Neural crest cell (in vitro differentiated cells): Measurements from ENCODE around the gene GPX6. TPM values are rescaled to one million over a fixed set of nuclear protein-coding genes. Genes with fewer than 3 reads are reported as not detected.

Experiments used
- DNase-seq: peaks from one replicate; pipeline ENCODE4 v3.0.0; 2021; ENCODE audit warnings: low read depth, mixed read lengths, low spot score
- H3K27ac Mint-ChIP-seq: one replicate; pipeline ENCODE4 v1.8.0; 2021; ENCODE audit warnings: mild to moderate bottlenecking, mixed read lengths; ENCODE audit not compliant: unreplicated experiment
- H3K27me3 Mint-ChIP-seq: 2 replicates; pipeline ENCODE4 v1.8.0; 2021; ENCODE audit warnings: low read depth, mild to moderate bottlenecking, mixed read lengths
- H3K36me3 Mint-ChIP-seq: 2 replicates; pipeline ENCODE4 v1.8.0; 2021; ENCODE audit warnings: low read depth, mild to moderate bottlenecking, mixed read lengths
- H3K4me1 Mint-ChIP-seq: 2 replicates; pipeline ENCODE4 v1.8.0; 2021; ENCODE audit warnings: mixed read lengths
- H3K4me3 Mint-ChIP-seq: one replicate; pipeline ENCODE4 v1.8.0; 2021; ENCODE audit warnings: mild to moderate bottlenecking, mixed read lengths
- H3K9me3 Mint-ChIP-seq: 2 replicates; pipeline ENCODE4 v1.8.0; 2021; ENCODE audit warnings: mixed read lengths
- total RNA-seq: library from RNA; stranded (reverse); gene quantifications from 2 replicates; pipeline ENCODE4 v1.2.1, GENCODE V29; 2021
- TF ChIP-seq, protein P1 (sequence below): fragments of 200-600 bp; sonication (generic); conservative IDR thresholded peaks from 2 replicates; pipeline ENCODE4 v1.5.0; 2021; ENCODE audit warnings: antibody characterized with exemption, mild to moderate bottlenecking

The GPX6 gene
- total RNA-seq, 1 donor from 2014 or later = not detected

DNA sequence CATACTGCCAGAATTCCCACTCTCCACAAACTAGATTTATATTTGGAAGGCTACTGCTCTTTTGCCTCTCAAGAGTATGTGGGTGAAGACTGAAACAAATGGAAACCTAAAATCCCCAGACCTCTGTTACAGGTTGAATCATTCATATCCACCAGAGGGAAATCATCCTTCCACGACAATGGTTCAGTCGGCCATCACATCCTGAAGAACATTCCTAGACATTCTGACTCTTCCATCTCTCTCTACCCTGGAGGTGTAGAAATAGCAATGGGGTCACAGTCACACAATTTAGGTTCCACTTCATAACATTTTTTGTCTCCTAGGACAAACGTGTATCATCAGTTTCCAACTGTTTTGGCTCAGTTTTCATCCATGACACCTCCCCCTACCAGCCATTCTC lies 18.7 kb upstream of the GPX6 start:
- H3K36me3 Mint-ChIP-seq = no peaks in the 10 kb centered on the region
- H3K27ac Mint-ChIP-seq = no peak overlapping the region
- H3K4me3 Mint-ChIP-seq = no peak overlapping the region
- H3K27me3 Mint-ChIP-seq = peaks cover 9% of the 10 kb centered on the region
- peaks cover 8% of the 10 kb centered on the region for H3K9me3 Mint-ChIP-seq
- TF ChIP-seq, protein P1, sequence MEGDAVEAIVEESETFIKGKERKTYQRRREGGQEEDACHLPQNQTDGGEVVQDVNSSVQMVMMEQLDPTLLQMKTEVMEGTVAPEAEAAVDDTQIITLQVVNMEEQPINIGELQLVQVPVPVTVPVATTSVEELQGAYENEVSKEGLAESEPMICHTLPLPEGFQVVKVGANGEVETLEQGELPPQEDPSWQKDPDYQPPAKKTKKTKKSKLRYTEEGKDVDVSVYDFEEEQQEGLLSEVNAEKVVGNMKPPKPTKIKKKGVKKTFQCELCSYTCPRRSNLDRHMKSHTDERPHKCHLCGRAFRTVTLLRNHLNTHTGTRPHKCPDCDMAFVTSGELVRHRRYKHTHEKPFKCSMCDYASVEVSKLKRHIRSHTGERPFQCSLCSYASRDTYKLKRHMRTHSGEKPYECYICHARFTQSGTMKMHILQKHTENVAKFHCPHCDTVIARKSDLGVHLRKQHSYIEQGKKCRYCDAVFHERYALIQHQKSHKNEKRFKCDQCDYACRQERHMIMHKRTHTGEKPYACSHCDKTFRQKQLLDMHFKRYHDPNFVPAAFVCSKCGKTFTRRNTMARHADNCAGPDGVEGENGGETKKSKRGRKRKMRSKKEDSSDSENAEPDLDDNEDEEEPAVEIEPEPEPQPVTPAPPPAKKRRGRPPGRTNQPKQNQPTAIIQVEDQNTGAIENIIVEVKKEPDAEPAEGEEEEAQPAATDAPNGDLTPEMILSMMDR = no peak
- peaks cover 29% of the 10 kb centered on the region for H3K4me1 Mint-ChIP-seq
- DNase-seq = no peak

DNA sequence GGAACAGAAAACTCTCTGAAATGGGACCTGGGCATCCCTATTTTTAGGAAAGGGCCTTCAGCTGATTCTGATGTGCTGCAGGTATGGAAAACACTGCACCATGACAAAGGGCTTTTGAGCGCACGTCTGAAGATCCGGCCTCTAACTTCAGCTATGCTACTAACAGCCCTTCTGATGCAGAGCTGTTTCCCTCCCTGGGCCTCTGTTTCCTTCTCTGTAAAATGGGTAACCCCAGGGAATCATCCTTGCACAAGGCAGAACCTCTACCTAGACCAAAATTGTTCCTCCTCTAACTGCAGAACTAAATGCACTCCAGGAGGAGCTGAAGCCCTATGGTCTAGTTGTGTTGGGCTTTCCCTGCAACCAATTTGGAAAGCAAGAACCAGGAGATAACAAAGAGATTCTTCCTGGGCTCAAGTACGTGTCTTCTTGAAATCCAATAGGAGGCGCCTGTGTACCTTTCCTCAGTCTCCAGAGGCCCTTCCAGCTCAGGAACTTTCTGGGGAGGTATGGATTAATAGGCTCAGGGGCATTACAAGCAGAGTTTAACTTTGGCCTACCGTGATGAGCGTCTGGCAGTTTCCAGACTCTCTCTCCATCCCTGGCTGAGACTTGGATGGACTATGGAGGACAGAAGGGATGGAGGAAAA lies 16.0 kb upstream of the GPX6 start:
- Mint-ChIP-seq H3K27me3 (peaks cover 5% of the 10 kb centered on the region), H3K9me3 (peaks cover 4% of the 10 kb centered on the region), H3K36me3 (no peaks in the 10 kb centered on the region), H3K4me1 (peaks cover 9% of the 10 kb centered on the region), H3K4me3 (no peak overlapping the region), H3K27ac (no peak overlapping the region)
- TF ChIP-seq, protein P1 = no peak
- no peak for DNase-seq

DNA sequence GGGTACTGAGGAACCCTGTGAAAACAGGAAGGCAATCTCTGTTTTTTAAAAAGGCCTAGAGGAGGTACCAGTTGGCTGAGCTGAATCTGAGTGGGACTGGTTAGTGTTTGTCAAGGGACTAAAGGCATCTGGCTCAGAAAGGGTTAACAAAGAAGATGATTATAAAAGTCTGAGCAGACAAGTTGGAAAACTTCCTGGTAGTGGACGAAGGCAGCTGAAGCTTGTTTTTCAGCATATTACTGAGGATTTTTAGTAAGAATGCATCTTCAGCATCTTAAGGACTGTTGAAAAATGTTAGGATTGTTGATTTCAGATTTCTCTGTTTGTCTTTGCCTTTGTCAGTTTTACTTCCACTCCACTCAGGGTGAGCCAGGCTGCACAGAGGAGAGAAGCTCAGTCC lies 15.2 kb upstream of the GPX6 start:
- no peaks in the 10 kb centered on the region for H3K9me3 Mint-ChIP-seq
- no peaks in the 10 kb centered on the region for H3K36me3 Mint-ChIP-seq
- no peak for DNase-seq
- TF ChIP-seq, protein P1 = no peak
- peaks cover 5% of the 10 kb centered on the region for H3K4me1 Mint-ChIP-seq
- no peak overlapping the region for H3K4me3 Mint-ChIP-seq
- no peak overlapping the region for H3K27ac Mint-ChIP-seq
- H3K27me3 Mint-ChIP-seq = peaks cover 11% of the 10 kb centered on the region

DNA sequence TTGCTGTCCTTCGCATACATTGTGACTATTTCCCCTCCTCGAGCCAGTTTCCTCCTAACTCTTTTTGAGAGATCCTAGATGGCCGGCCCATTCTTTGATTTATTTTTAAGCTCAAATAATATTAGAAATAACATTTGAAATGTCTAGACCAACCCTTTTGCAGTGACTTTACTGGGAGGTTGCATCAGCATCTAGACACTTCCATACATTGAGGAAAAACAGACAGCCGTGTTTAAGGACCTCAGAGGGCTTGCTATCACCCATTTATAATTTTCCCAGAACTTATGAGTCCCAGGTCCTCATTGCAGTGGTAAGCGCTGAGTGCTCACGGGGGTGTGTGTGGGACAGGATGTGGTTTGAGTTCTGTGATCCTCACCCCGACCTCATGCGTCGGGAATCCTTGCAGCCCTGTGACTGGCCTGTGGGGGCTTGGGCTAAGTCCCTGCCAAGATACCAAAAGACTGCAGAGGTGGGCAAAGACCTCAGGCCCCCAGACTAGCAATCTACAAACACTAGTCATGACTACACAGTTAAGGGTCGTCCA lies 10.0 kb upstream of the GPX6 start, which contains the start of gene GPX5:
TSS of gene GPX5 (plus strand) at position 386 of the 544 bp plus-strand sequence. CDS start at position 519, 133 bp downstream.
- Mint-ChIP-seq H3K4me1 (peaks cover 9% of the 10 kb centered on the region), H3K4me3 (no peak within 1 kb of the TSS), H3K9me3 (no peaks in the 10 kb centered on the region), H3K36me3 (no peaks in the 10 kb centered on the region), H3K27me3 (peaks cover 10% of the 10 kb centered on the region), H3K27ac (no peak within 1 kb of the TSS)
- DNase-seq = no peak
- TF ChIP-seq, protein P1 = no peak

DNA sequence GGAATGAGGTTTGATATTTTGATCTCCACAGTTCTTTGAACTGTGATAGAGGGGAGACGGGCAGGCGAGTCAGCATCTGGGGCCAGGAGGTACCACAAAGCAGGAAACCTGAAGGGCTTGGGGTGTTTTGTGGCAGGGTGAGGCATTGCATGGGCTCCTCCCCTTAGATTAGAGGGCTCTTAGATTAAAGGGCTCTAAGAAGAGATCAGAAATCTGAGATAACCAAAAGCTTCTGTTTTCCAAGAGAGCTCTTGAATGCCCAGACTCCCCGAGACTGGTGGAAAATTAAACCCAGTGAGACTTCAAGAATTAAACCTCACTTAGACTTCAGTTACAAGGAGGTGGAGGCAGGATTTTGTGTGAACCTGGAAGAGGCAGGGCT lies 7.6 kb upstream of the GPX6 start:
- H3K4me1 Mint-ChIP-seq = peaks cover 8% of the 10 kb centered on the region
- H3K27me3 Mint-ChIP-seq = peaks cover 22% of the 10 kb centered on the region
- TF ChIP-seq, protein P1 = no peak
- no peaks in the 10 kb centered on the region for H3K36me3 Mint-ChIP-seq
- no peak overlapping the region for H3K27ac Mint-ChIP-seq
- H3K9me3 Mint-ChIP-seq = no peaks in the 10 kb centered on the region
- no peak overlapping the region for H3K4me3 Mint-ChIP-seq
- no peak for DNase-seq
